ACC112 (cell line): ENCODE measurements around the gene CLDND2.
"Not testable (repeated sequence)": the region's sequence is repeated elsewhere in the genome, so short reads cannot be mapped to it uniquely, and the experiment has no call there.

ENCODE experiments used
- H2AFZ ChIP-seq: fragments of 200-600 bp; sonication (generic); one replicate; pipeline ENCODE4 v1.6.0; 2017; ENCODE audit warnings: antibody characterized with exemption, low read length; ENCODE audit not compliant: unreplicated experiment
- H3K27ac ChIP-seq: fragments of 200-600 bp; sonication (generic); 2 replicates; pipeline ENCODE4 v1.5.1; 2014; ENCODE audit warnings: low read depth, mild to moderate bottlenecking, antibody characterized with exemption, low read length, moderate library complexity
- H3K27me3 ChIP-seq: fragments of 200-600 bp; sonication (generic); 2 replicates; pipeline ENCODE4 v1.6.1; 2014; ENCODE audit warnings: mild to moderate bottlenecking, antibody characterized with exemption, low read length, moderate library complexity, mixed read lengths; ENCODE audit not compliant: insufficient read depth
- H3K36me3 ChIP-seq: fragments of 200-600 bp; sonication (generic); 2 replicates; pipeline ENCODE4 v1.6.1; 2016; ENCODE audit warnings: mild to moderate bottlenecking, antibody characterized with exemption, low read length, moderate library complexity, mixed read lengths; ENCODE audit not compliant: insufficient read depth
- H3K4me1 ChIP-seq: fragments of 200-600 bp; sonication (generic); one replicate; pipeline ENCODE4 v1.6.1; 2016; ENCODE audit warnings: low read length, mixed read lengths; ENCODE audit not compliant: insufficient read depth, unreplicated experiment, control insufficient read depth
- H3K4me3 ChIP-seq: fragments of 200-600 bp; sonication (generic); 2 replicates; pipeline ENCODE4 v1.5.1; 2014; ENCODE audit warnings: mild to moderate bottlenecking, low read depth, low read length
- H3K79me2 ChIP-seq: fragments of 200-600 bp; sonication (generic); one replicate; pipeline ENCODE4 v1.6.0; 2016; ENCODE audit warnings: low read length; ENCODE audit not compliant: control insufficient read depth, unreplicated experiment, insufficient read depth

CLDND2 gene, protein sequence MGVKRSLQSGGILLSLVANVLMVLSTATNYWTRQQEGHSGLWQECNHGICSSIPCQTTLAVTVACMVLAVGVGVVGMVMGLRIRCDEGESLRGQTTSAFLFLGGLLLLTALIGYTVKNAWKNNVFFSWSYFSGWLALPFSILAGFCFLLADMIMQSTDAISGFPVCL

GRCh38 chr19:51368366-51369282 lies at the start of gene CLDND2:
CLDND2 (minus strand) TSS chr19:51369003; CDS start chr19:51368577, 426 bp downstream.
- Histone ChIP-seq H3K36me3 (no peaks in the 10 kb centered on the region), H3K4me3 (peak within 1 kb of the TSS; percentile 82), H3K27me3 (no peaks in the 10 kb centered on the region), H3K4me1 (peaks cover 15% of the 10 kb centered on the region), H2AFZ (peak within 1 kb of the TSS; percentile 82), H3K79me2 (peaks cover 21% of the 10 kb centered on the region), H3K27ac (peak within 1 kb of the TSS; percentile 40; the same call in 1 of the 2 replicates)

DNA sequence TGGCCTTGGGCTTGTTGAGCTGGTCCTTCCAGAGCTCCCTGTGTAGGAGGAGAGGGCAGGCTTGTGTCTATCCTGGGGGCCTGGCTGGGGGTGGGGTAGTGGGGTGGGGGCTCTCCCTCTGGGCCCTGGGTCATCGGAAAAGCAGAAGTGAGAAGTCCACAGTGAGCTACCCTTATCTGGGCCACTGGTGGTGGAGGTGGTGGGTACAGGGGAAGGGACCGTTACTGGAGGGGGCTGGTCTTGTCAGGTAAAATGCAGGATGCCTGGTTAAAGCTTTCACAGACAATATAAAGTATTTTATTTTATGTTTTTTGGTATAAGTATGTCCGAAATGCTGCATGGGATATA lies 49.0 kb upstream of the CLDND2 start:
- Histone ChIP-seq H2AFZ (no peak overlapping the region), H3K27me3 (no peaks in the 10 kb centered on the region), H3K4me3 (no peak overlapping the region), H3K36me3 (no peaks in the 10 kb centered on the region), H3K27ac (no peak overlapping the region), H3K79me2 (no peaks in the 10 kb centered on the region), H3K4me1 (no peaks in the 10 kb centered on the region)

DNA sequence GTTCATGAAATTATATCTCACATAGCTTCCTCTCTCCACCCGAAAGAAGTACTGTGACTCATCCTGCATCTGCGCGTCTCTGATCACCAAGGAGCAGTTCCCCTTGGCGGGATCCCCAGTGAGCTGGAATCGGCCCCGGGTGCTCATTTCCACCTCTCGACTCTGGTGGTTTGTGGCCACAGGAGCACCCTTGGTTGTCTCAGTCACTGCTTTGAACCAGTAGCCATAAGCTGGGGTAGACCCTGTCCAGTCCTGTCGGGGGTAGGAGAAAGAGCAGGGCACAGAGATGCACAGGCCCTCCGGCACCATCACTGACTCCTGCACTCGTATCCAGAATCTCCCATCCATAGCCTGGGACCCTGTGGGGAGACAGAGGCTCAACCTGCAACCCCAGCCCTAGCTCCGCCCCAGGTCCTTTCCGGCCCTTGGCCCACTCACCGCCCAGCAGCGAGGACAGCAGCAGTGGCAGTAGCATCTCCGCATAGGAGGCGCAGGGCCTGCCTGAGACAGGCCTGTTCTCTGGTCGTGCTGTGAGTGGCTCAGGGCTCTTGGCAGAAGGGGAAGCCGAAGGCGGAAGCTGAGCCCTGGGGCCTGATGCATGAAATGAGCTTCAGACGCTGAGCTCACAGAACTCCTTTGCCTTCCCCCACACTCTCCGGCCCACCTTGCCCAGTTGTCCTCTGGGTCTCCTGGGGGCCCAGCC lies 48.5 kb upstream of the CLDND2 start, which contains the start of gene SIGLEC10:
SIGLEC10 (minus strand) TSS at position 536 of the 703 bp plus-strand sequence; CDS start at position 475, 61 bp downstream.
- Histone ChIP-seq H3K4me1 (no peaks in the 10 kb centered on the region), H2AFZ (no peak within 1 kb of the TSS), H3K27me3 (no peaks in the 10 kb centered on the region), H3K36me3 (no peaks in the 10 kb centered on the region), H3K27ac (no peak within 1 kb of the TSS), H3K4me3 (no peak within 1 kb of the TSS), H3K79me2 (no peaks in the 10 kb centered on the region)

DNA sequence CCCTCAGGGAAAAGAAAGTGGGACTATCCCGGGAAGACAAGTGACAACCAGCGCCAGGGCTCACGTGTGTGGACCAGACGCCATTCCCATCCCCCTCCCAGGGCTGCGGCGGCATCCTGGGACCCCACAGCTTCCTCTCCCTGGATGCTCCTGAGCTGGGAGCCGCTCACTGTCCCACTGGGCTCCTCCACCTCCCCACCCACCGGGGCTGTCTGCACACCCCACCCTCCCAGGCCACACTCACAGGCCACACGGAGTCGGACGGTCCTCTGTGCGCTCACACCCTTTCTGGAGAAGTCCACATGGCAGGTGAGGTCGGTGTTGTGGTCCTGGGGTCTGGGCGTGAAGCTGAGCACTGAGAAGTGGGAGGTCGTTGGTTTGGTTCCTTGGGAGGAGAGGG lies 47.6 kb upstream of the CLDND2 start:
- not testable (repeated sequence) for H3K27me3 ChIP-seq, H3K27ac ChIP-seq, H3K4me1 ChIP-seq, H3K4me3 ChIP-seq, H3K79me2 ChIP-seq, H2AFZ ChIP-seq, H3K36me3 ChIP-seq

DNA sequence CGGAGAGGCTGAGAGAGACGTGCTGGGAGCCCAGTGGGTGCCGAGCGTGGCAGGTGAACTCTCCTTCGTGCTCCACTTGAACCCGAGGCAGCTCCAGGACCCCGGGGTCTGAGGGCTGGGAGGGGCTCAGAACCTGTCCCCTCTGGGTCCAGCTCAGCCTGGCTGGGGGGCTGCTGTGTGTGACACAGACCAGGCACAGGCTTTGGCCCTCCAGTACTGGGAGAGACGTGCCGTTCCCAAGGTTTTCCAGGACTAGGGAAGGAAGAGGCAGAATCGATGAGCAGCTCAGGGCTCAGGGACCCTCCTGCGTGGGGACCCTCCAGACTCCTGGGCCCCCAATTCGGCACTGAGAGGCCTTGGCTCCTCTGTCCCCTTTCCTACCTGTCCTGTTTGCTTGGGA lies 46.4 kb upstream of the CLDND2 start:
- Histone ChIP-seq H3K4me1 (no peaks in the 10 kb centered on the region), H3K36me3 (no peaks in the 10 kb centered on the region), H3K27ac (no peak overlapping the region), H3K79me2 (no peaks in the 10 kb centered on the region), H3K27me3 (no peaks in the 10 kb centered on the region), H3K4me3 (no peak overlapping the region), H2AFZ (no peak overlapping the region)

DNA sequence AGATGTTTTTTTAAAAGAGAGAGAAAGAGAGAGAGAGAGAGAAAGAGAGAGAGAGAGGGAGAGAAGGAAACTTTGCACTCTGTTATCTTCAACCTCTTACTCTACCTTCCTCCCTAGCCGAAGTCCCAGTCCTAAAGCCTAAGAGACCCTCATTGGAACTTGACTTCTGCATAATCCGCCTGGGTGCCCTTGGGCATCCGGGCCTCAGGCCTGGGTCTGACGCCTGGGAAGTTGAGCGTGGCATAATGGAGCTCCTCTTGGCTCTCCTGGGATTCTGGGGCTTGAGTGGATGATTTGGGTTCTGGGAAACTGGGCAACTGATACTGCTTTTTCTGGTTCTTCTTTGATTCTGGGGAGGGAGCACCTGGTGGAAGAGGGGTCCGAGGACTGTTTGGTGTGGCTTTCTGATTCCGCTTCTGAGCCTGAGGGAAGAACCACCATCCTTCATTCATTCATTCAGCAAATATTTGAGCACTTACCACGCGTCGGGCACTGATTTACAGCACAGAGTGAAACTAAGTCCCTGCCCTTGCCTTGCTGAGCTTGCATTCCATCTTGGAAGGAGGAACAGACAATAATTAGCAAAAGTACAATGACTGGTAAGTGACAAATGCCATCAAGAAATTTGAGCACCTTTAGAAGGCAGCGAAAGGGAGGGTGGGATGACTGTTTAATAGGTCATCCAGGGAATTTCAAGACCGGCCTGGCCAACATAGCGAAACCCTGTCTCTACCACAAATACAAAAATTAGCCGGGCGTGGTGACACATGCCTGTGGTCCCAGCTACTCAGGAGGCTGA lies 42.3 kb upstream of the CLDND2 start:
- no peaks in the 10 kb centered on the region for H3K36me3 ChIP-seq
- H3K79me2 ChIP-seq = no peaks in the 10 kb centered on the region
- H3K4me3 ChIP-seq = no peak overlapping the region
- no peak overlapping the region for H2AFZ ChIP-seq
- H3K27me3 ChIP-seq = no peaks in the 10 kb centered on the region
- H3K27ac ChIP-seq = no peak overlapping the region
- H3K4me1 ChIP-seq = no peaks in the 10 kb centered on the region

DNA sequence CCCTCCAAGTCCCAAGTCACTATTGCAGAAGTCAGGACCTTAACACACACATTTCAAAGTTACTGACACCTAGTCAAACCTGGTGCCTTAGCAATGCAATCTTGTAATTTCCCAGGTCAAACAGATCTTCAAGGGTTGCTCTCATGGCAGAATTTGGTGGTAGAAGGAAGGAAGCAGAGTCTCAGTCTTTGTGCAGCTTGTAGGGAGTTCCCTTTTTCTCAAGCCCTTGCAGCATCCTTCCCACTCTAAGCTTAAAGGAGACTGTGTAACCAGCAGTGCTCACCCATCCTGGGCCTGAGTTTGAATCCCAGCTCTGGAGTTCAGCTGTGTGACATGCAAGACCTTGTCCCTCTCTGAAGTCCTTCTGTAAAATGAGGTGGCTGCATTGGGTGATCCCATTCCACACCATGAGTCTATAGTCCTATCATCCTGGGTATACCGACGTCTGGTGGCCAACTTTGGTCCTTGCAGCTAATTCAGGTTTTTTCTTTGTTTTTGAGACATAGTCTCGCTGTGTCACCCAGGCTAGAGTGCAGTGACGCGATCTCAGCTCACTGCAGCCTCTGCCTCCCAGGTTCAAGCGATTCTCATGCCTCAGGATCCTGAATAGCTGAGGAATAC lies 38.8 kb upstream of the CLDND2 start:
- Histone ChIP-seq H3K36me3 (no peaks in the 10 kb centered on the region), H3K27me3 (no peaks in the 10 kb centered on the region), H2AFZ (no peak overlapping the region), H3K4me1 (no peaks in the 10 kb centered on the region), H3K4me3 (no peak overlapping the region), H3K27ac (no peak overlapping the region), H3K79me2 (no peaks in the 10 kb centered on the region)

DNA sequence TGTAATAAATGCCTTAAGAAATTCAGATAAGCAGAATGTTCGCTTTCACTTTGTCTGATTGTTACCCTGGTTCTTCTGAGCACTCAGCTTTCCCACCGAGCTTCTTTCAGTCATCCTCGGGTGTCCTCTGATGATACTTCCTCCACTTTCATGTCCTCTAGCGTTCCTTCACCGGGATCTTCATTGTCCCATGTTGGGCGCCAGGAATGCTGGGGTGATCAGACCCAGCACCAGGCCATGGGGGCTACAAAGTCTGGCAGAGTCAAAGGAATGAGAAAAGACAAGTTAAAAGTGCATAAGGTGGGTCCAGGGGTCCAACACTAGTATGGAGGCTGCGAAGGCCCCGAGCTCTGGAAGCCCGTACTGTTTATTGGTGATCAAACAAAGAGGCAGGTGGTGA lies 33.3 kb upstream of the CLDND2 start:
- Histone ChIP-seq H3K4me1 (no peaks in the 10 kb centered on the region), H3K79me2 (no peaks in the 10 kb centered on the region), H2AFZ (no peak overlapping the region), H3K36me3 (no peaks in the 10 kb centered on the region), H3K4me3 (no peak overlapping the region), H3K27ac (no peak overlapping the region), H3K27me3 (no peaks in the 10 kb centered on the region)

DNA sequence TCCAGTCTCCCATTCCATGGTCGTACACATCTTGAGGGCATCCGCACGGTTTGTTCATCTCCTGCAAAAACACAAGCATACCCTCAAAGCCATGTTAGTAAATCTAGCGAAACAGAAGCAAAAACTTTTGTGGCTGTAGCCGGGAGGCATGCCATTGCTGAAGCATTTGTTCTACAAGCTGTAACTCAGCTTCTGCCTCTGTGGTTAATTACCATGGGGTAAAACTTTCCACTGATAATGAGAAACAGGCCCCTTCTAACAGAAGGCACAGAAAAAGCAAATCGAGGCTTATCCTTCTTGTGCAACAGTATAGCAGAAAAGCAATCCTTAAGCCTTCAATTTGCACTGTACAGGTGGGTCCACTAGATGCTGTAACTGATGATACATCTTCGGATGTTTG lies 31.1 kb upstream of the CLDND2 start:
- not testable (repeated sequence) for H2AFZ ChIP-seq, H3K27ac ChIP-seq, H3K79me2 ChIP-seq, H3K27me3 ChIP-seq, H3K4me3 ChIP-seq, H3K4me1 ChIP-seq, H3K36me3 ChIP-seq

DNA sequence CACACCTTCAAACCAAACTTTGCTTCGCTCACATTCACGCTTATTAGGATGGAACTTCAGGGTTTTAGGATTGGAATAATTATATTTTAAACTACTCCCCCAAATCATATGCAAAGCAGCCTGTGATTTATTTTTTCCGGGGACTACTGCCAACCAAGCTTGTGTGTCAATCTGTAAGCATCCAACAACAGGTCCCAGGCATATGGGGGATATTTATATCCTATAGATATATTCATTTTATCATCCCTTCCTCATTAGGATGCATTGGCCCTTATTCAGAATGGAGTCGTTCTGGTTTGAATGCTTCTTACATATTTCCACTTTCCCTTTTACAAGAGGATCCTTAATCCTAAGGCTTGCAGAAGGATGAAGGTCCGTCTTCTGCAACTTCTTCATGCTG lies 30.4 kb upstream of the CLDND2 start:
- Histone ChIP-seq H3K27me3 (no peaks in the 10 kb centered on the region), H3K79me2 (peaks cover 4% of the 10 kb centered on the region), H3K4me3 (no peak overlapping the region), H3K36me3 (no peaks in the 10 kb centered on the region), H2AFZ (no peak overlapping the region), H3K27ac (no peak overlapping the region), H3K4me1 (no peaks in the 10 kb centered on the region)
